ENCODE data around the gene TPM1.
"Not testable (repeated sequence)": the region's sequence is repeated elsewhere in the genome, so short reads cannot be mapped to it uniquely, and the experiment has no call there.

The TPM1 gene

GRCh38 chr15:63103416-63103815 is 60.9 kb downstream of the TPM1 start:
- DNase-seq, result no peak

- no peak for DNase-seq
Observed at GRCh38 chr15:63104727-63105126, 62.2 kb downstream of the TPM1 start.

- not testable (repeated sequence) for DNase-seq
Observed at GRCh38 chr15:63105354-63105753, 62.8 kb downstream of the TPM1 start.

- DNase-seq, result no peak
Observed at GRCh38 chr15:63107895-63108546, 65.5 kb downstream of the TPM1 start.

GRCh38 chr15:63109498-63109897 is 67.0 kb downstream of the TPM1 start:
- DNase-seq, result no peak

GRCh38 chr15:63109920-63110319 is 67.4 kb downstream of the TPM1 start:
- no peak for DNase-seq

GRCh38 chr15:63110428-63111026 is 68.0 kb downstream of the TPM1 start:
- no peak for DNase-seq

- DNase-seq, result no peak
Observed at GRCh38 chr15:63111481-63111880, 68.9 kb downstream of the TPM1 start.

- no peak for DNase-seq
Observed at GRCh38 chr15:63112871-63113270, 70.3 kb downstream of the TPM1 start.

GRCh38 chr15:63114465-63114864 is 71.9 kb downstream of the TPM1 start:
- DNase-seq, result no peak
